Activated B cell treated with CpG ODN at 0.5 μM for 24 hours (primary cell): ENCODE results near the gene SYNJ2BP. TPM values are rescaled to one million over a fixed set of nuclear protein-coding genes. Genes with fewer than 3 reads are reported as not detected.

Source experiments
- ATAC-seq: fragments of 200-7000 bp; cut with Tn5 transposase; one replicate; pipeline ENCODE4 v1.10.0; 2021; ENCODE audit warnings: low read depth, mild to moderate bottlenecking, moderate library complexity
- CTCF ChIA-PET: fragments of 350-600 bp; sonication (Branson Sonifier 250); formaldehyde crosslinking; loops from one replicate; lab custom pipeline; 2021; ENCODE audit warnings: antibody characterized with exemption; lab: Charles Lee
- POLR2A ChIA-PET: fragments of 350-600 bp; sonication (Branson Sonifier 250); formaldehyde crosslinking; loops from one replicate; lab custom pipeline; 2021; ENCODE audit warnings: antibody characterized with exemption; lab: Charles Lee
- DNase-seq: peaks from one replicate; pipeline ENCODE4 v3.0.0; 2022
- H3K27ac Mint-ChIP-seq: one replicate; pipeline ENCODE4 v1.8.0; 2020; ENCODE audit warnings: mixed read lengths
- H3K27me3 Mint-ChIP-seq: one replicate; pipeline ENCODE4 v1.8.0; 2021; ENCODE audit warnings: mixed read lengths
- H3K36me3 Mint-ChIP-seq: one replicate; pipeline ENCODE4 v1.8.0; 2021; ENCODE audit warnings: low read depth, mixed read lengths
- H3K4me1 Mint-ChIP-seq: one replicate; pipeline ENCODE4 v1.8.0; 2021; ENCODE audit warnings: mixed read lengths
- H3K4me3 Mint-ChIP-seq: one replicate; pipeline ENCODE4 v1.8.0; 2020; ENCODE audit warnings: mild to moderate bottlenecking, mixed read lengths
- H3K9me3 Mint-ChIP-seq: one replicate; pipeline ENCODE4 v1.8.0; 2020; ENCODE audit warnings: mixed read lengths
- intact Hi-C: fragments of 100-400 bp; cut with micrococcal nuclease; formaldehyde crosslinking; loops from one replicate; pipeline ENCODE4 v1.15.1; 2024
- total RNA-seq: library from RNA; stranded (reverse); gene quantifications from 2 replicates; pipeline ENCODE4 v1.2.3, GENCODE V29; 2022
- TF ChIP-seq, protein P1 (sequence below): fragments of 200-600 bp; IDR thresholded peaks from one replicate; pipeline ENCODE4 v1.8.0; 2022; ENCODE audit warnings: antibody characterized with exemption, mild to moderate bottlenecking

The SYNJ2BP gene
- total RNA-seq, 1 donor from 2014 or later, result 16.5 TPM

- intact Hi-C loops, result no loop called here
- H3K27ac Mint-ChIP-seq, result no peak overlapping the region
- POLR2A ChIA-PET, result no interaction called here
Measured at GRCh38 chr14:70391493-70392391, 25.1 kb downstream of the SYNJ2BP start.

GRCh38 chr14:70382536-70382935 lies 34.4 kb downstream of the SYNJ2BP start:
- H3K36me3 Mint-ChIP-seq, result peaks cover 46% of the 10 kb centered on the region
- H3K4me3 Mint-ChIP-seq, result no peak overlapping the region
- no peak for ATAC-seq
- ChIA-PET POLR2A (no interaction called here), CTCF (no interaction called here)
- intact Hi-C loops, result no loop called here
- H3K4me1 Mint-ChIP-seq, result no peaks in the 10 kb centered on the region
- no peak for DNase-seq
- H3K27ac Mint-ChIP-seq, result no peak overlapping the region
- H3K9me3 Mint-ChIP-seq, result no peaks in the 10 kb centered on the region
- TF ChIP-seq, protein P1, sequence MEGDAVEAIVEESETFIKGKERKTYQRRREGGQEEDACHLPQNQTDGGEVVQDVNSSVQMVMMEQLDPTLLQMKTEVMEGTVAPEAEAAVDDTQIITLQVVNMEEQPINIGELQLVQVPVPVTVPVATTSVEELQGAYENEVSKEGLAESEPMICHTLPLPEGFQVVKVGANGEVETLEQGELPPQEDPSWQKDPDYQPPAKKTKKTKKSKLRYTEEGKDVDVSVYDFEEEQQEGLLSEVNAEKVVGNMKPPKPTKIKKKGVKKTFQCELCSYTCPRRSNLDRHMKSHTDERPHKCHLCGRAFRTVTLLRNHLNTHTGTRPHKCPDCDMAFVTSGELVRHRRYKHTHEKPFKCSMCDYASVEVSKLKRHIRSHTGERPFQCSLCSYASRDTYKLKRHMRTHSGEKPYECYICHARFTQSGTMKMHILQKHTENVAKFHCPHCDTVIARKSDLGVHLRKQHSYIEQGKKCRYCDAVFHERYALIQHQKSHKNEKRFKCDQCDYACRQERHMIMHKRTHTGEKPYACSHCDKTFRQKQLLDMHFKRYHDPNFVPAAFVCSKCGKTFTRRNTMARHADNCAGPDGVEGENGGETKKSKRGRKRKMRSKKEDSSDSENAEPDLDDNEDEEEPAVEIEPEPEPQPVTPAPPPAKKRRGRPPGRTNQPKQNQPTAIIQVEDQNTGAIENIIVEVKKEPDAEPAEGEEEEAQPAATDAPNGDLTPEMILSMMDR, result no peak
- H3K27me3 Mint-ChIP-seq, result no peaks in the 10 kb centered on the region

More at GRCh38 chr14:70391493-70392391, 25.1 kb downstream of the SYNJ2BP start:
- CTCF ChIA-PET, result no interaction called here
- H3K36me3 Mint-ChIP-seq, result peaks cover 39% of the 10 kb centered on the region
- TF ChIP-seq, protein P1, result no peak
- H3K4me1 Mint-ChIP-seq, result no peaks in the 10 kb centered on the region
- no peaks in the 10 kb centered on the region for H3K9me3 Mint-ChIP-seq
- DNase-seq, result no peak
- H3K27me3 Mint-ChIP-seq, result no peaks in the 10 kb centered on the region
- ATAC-seq, result no peak
- H3K4me3 Mint-ChIP-seq, result no peak overlapping the region

DNA sequence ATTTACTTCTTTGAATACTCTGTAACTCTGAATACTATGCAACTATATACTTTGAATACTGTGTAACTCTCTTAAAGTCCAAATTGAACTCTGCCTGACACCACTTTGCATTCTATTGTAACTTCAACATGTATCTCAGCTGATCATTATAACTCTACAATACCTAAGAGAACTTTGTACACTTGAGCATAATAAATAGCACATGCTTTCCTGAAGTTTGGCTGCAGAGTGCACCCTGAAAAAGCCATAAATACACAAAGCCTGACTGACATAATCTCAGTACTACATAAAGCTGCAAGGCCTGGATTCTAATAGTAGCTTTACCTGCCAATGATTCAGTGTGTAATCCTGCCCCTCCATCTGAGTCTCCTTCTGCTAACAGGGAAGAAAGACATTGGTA lies 36.1 kb downstream of the SYNJ2BP start:
- Mint-ChIP-seq H3K27ac (no peak overlapping the region), H3K36me3 (peaks cover 38% of the 10 kb centered on the region), H3K27me3 (no peaks in the 10 kb centered on the region), H3K4me3 (no peak overlapping the region), H3K9me3 (no peaks in the 10 kb centered on the region), H3K4me1 (no peaks in the 10 kb centered on the region)
- DNase-seq (no peak), ATAC-seq (no peak)
- CTCF ChIA-PET, result no interaction called here
- POLR2A ChIA-PET, result no interaction called here
- intact Hi-C loops, result no loop called here
- TF ChIP-seq, protein P1, result no peak

DNA sequence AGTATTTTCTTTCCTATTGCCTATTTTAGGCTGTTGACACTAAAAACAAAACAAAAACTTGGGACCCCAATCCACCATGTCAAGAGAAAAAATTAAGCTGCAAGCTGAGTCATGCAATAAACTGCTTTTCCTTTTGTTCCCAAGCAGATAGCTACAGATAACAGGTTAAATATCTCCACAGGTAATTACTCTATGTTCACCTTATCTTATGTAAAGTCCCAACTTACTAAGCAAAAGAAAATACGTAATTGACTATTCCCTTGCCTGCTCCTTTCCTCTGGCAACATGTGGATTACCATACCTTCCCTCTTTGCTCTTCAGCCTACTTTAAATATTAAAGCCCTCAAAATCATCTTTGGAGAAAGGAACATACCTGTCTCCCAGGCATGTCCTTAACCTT lies 38.2 kb downstream of the SYNJ2BP start:
- Mint-ChIP-seq H3K27ac (no peak overlapping the region), H3K36me3 (peaks cover 42% of the 10 kb centered on the region), H3K9me3 (no peaks in the 10 kb centered on the region), H3K4me3 (no peak overlapping the region), H3K4me1 (no peaks in the 10 kb centered on the region), H3K27me3 (no peaks in the 10 kb centered on the region)
- ChIA-PET POLR2A (no interaction called here), CTCF (no interaction called here)
- intact Hi-C loops, result no loop called here
- TF ChIP-seq, protein P1, result no peak
- DNase-seq, result no peak
- ATAC-seq, result no peak

Other genes with a start within 250 kb of the SYNJ2BP start
- gene SLC8A3, start 228.1 kb downstream of the SYNJ2BP start, total RNA-seq, result 0.12 and 0.13 TPM in 2 replicates
- 48.8 and 50.7 TPM in 2 replicates for gene COX16, start 57.4 kb downstream of the SYNJ2BP start, total RNA-seq
- 0.11 and 0.12 TPM in 2 replicates for gene ADAM21, start 35.1 kb upstream of the SYNJ2BP start, total RNA-seq
- gene ADAM20, start 117.9 kb upstream of the SYNJ2BP start, total RNA-seq, result 0.84 and 0.86 TPM in 2 replicates
- 50.5 and 57.0 TPM in 2 replicates for gene MED6, start 183.6 kb upstream of the SYNJ2BP start, total RNA-seq
- 11.1 and 12.4 TPM in 2 replicates for gene TTC9, start 224.8 kb upstream of the SYNJ2BP start, total RNA-seq